HG03139 (cell line): Measurements from ENCODE around the gene NCK2.

Experiments
- ATAC-seq: cut with Tn5 transposase; IDR thresholded peaks from one replicate; pipeline ENCODE4 v1.9.1; 2021; ENCODE audit not compliant: unreplicated experiment

The NCK2 gene

DNA sequence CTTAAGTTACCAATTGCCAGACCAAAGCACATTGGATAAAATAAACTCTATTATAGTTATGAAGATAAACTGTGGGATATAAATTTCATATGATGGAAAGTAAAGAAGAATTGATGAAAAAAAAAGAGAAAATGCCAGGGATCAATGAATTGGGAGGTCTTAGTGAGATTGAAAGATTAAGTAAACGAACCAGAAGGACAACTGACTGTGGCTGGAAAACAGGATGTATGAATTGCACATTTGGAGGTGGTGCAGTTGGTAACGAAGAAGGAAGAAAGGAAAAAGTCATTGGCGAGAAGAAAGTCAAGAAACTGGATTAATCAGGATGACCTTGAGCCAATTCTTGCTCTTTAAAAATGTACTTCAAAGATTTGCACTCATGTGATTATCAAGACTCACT is 166.7 kb downstream of the NCK2 start:
- ATAC-seq, result no peak

GRCh38 chr2:105912081-105912480 is 167.4 kb downstream of the NCK2 start:
- no peak for ATAC-seq

GRCh38 chr2:105915005-105915558 is 170.4 kb downstream of the NCK2 start:
- no peak for ATAC-seq

- ATAC-seq, result no peak
Measured at GRCh38 chr2:105917226-105917625, 172.5 kb downstream of the NCK2 start.

GRCh38 chr2:105917688-105918087 is 173.0 kb downstream of the NCK2 start:
- ATAC-seq, result no peak

- no peak for ATAC-seq
Measured at GRCh38 chr2:105919191-105919811, 174.6 kb downstream of the NCK2 start.

DNA sequence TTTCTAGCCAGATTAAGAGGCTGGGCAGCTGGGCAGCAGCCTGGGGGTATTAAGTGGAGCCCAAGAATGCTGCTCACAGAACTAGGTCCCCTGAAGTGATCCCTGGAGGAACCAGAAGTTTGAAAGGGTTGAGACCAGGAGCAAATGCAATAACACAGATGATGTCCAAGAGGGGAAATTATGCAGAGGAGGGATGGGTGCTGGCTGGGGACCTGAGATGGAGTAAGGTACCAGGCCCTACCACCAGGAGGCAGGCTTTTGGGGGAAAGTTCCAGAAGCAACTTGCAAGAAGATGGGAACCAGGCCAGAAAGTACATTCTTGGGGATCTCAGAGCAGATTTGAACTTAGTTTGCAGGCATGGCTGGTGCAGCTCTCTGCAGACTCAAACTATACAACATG is 175.1 kb downstream of the NCK2 start:
- no peak for ATAC-seq

DNA sequence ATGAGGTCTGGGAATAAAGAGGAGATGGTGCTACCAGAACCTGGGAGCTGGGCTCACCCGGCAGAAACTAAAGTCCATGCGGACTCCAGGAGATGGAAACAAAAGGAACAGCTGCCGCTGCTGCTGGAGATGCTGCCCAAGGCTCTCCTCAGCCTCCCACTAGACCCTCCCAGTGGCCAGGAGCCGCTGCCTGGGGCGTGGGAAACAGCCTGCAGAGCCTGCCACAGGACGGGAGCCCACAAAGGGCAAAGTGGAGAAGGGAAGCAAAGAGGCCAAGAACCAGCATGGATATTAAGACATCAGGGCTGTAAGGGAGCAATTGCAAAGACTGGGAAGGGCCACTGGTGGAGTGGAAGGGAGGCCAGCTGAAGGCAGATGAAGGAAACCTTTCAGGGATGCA is 179.6 kb downstream of the NCK2 start:
- no peak for ATAC-seq

- no peak for ATAC-seq
Measured at GRCh38 chr2:105924932-105925331, 180.2 kb downstream of the NCK2 start.

DNA sequence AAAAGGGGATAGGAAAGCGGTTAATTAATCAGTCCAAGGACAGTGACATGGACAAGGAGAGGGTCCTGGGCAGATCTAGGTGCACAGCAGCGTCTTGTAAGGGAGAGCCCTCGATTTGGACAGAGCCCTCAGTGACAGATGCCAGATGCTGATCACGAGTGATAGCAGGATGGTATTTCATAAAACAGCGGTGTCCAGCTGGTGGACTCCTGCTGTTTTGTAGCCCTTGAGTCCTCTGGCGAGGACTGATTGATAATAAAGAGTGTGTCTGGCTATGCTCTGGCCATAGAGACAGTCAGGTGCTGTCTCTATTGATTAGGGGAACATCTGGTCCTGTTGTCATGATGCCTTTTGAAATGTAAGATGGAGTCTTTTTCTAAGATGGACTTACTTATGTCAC is 180.7 kb downstream of the NCK2 start:
- no peak for ATAC-seq

- no peak for ATAC-seq
Measured at GRCh38 chr2:105926960-105927678, 182.4 kb downstream of the NCK2 start.

DNA sequence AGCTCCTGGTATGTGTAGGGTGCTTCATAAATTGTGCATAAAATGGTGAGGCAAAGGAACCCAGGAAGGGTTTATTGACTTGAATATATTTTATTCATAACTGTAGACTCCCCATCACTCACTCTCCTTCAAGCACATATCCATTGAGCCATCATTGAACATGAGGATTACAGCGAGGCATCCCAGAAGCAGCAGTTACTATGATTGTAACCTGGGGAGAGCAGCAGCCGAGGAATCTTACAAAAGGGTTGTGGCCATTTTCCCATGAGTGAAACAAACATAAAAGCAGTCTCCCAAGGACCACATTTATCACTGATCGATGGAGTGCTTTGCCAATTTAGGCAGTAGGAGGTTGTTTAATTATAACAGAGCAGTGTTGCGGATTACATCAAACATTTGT is 183.4 kb downstream of the NCK2 start:
- no peak for ATAC-seq

GRCh38 chr2:105928563-105928962 is 183.9 kb downstream of the NCK2 start:
- ATAC-seq, result no peak

- ATAC-seq, result no peak
Measured at GRCh38 chr2:105929516-105929915, 184.8 kb downstream of the NCK2 start.

- ATAC-seq, result no peak
Measured at GRCh38 chr2:105932582-105932981, 187.9 kb downstream of the NCK2 start.

DNA sequence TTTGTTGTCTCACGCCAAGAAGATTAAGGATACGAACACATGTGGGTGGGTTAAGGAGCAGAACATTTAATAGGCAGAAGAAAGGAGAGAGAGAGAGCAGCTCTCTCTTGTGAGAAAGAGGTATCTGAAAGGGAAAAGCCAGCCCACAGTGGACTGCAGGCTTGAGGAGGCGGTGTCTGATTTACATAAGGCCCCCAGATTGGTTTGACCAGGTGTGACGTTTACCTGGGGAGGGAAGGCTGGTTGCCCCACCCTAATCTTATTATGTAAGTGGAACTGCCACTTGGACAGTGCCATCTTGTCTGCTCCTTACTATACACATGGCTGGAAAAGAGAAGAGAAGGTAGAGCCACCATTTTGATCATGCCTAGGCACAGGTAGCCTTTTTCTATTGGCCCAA is 189.2 kb downstream of the NCK2 start:
- no peak for ATAC-seq

GRCh38 chr2:105934467-105934866 is 189.8 kb downstream of the NCK2 start:
- ATAC-seq, result no peak

GRCh38 chr2:105935063-105935462 is 190.4 kb downstream of the NCK2 start:
- ATAC-seq, result no peak

DNA sequence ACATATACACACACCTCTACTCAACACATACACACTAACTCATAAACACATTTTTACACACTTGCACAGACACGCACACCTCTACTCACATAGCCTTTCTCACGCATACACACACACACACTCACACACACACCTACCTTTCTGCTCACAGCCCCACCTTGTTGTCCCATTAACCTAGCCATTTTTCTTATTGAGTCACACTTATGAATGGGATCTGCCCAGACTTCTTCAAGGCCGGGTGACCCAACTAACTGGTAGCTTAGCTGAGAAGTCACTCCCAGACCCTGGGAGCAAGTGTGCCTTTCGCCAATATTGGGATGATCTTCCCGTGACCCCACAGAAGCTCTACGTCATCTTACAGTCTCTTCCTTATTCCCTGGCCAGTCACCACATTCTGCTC is 192.2 kb downstream of the NCK2 start:
- no peak for ATAC-seq

DNA sequence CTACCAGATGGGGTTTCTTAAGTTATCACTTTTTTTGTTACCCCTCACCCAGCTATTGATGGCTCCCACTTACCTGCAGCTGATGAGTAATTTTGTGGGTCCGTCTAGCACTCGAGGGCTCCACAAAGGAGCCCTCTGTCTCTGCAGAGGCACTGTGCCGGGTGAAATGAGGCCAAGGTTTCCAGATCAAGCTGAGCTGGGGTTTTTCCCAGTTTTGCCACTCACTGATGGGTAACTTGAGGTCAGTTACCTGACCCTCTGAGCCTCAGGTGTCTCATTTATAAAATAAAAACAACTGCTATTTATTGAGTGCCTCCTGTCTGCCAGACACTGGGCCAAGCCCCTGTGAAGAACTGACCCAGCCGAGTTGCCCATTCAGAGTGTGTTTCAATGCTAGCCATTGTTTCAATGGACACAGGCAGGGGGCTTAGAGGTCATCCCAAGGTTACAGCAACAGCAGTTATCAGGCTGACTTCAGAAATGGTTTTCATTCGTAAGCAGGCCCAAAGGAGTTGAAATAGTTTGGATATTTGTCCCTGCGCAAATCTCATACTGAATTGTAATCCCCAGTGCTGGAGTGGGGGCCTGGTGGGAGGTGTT is 192.9 kb downstream of the NCK2 start:
- no peak for ATAC-seq
